Measurements from ENCODE around the gene MRE11.

- TF ChIP-seq POLR2A (IDR thresholded peaks at IDR 0.05), result no peak
- no peak for TF ChIP-seq POLR2AphosphoS5 (IDR thresholded peaks at IDR 0.05)
Observed at GRCh38 chr11:94486068-94486467, 7.6 kb downstream of the MRE11 start.
